Peyer's patch (tissue), 4 donors: ENCODE results near the gene AK5.

Source experiments
- CTCF ChIP-seq, 6 experiments: fragments of 450-650 bp in 4 of 6; fragments of 200-600 bp in 2 of 6; sonication (generic) in 1 of 6; IDR thresholded peaks; one replicate each; pipeline ENCODE4 v1.5.1; 2017 to 2019; ENCODE audit warnings: antibody characterized with exemption in 6 of 6, mild to moderate bottlenecking in 3 of 6, moderate library complexity in 1 of 6
- POLR2A ChIP-seq, 2 donors: fragments of 450-650 bp; IDR thresholded peaks; one replicate each; pipeline ENCODE4 v1.5.1; 2017; ENCODE audit warnings: antibody characterized with exemption in 2 of 2, mild to moderate bottlenecking in 2 of 2, moderate library complexity in 2 of 2

GRCh38 chr1:77245830-77246229 lies 36.0 kb upstream of the AK5 start:
- no peak for TF ChIP-seq POLR2A (IDR thresholded peaks at IDR 0.05)
- no peak for TF ChIP-seq CTCF (IDR thresholded peaks at IDR 0.05)
